HG02623 (cell line): ENCODE results near the gene NDFIP2.

Experiments used
- ATAC-seq: cut with Tn5 transposase; IDR thresholded peaks from one replicate; pipeline ENCODE4 v1.9.1; 2021; ENCODE audit warnings: moderate library complexity; ENCODE audit not compliant: unreplicated experiment

NDFIP2 gene

GRCh38 chr13:79458436-79458835 is 22.5 kb upstream of the NDFIP2 start:
- ATAC-seq = no peak

GRCh38 chr13:79459906-79460305 is 21.0 kb upstream of the NDFIP2 start:
- ATAC-seq = no peak

GRCh38 chr13:79462895-79463294 is 18.1 kb upstream of the NDFIP2 start:
- ATAC-seq = no peak

- no peak for ATAC-seq
Observed at GRCh38 chr13:79463604-79464003, 17.4 kb upstream of the NDFIP2 start.

GRCh38 chr13:79466872-79467271 is 14.1 kb upstream of the NDFIP2 start:
- ATAC-seq = no peak

- ATAC-seq = no peak
Observed at GRCh38 chr13:79468402-79468801, 12.6 kb upstream of the NDFIP2 start.

GRCh38 chr13:79468819-79469218 is 12.1 kb upstream of the NDFIP2 start:
- peak; percentile 59 for ATAC-seq

- no peak for ATAC-seq
Observed at GRCh38 chr13:79469608-79470007, 11.3 kb upstream of the NDFIP2 start.

- ATAC-seq = no peak
Observed at GRCh38 chr13:79470666-79471065, 10.3 kb upstream of the NDFIP2 start.

- no peak for ATAC-seq
Observed at GRCh38 chr13:79475569-79475968, 5.4 kb upstream of the NDFIP2 start.

GRCh38 chr13:79477968-79478367 is 3.0 kb upstream of the NDFIP2 start:
- no peak for ATAC-seq

GRCh38 chr13:79479882-79480281 is 1.1 kb upstream of the NDFIP2 start:
- ATAC-seq = no peak

GRCh38 chr13:79481685-79482052 is 714 bp downstream of the NDFIP2 start:
- ATAC-seq = peak; percentile 16

GRCh38 chr13:79482281-79482970 is 1.5 kb downstream of the NDFIP2 start:
- ATAC-seq = no peak

- no peak for ATAC-seq
Observed at GRCh38 chr13:79483086-79483706, 2.2 kb downstream of the NDFIP2 start.

GRCh38 chr13:79485014-79485811 is 4.3 kb downstream of the NDFIP2 start:
- no peak for ATAC-seq

- no peak for ATAC-seq
Observed at GRCh38 chr13:79486433-79487188, 5.7 kb downstream of the NDFIP2 start.

GRCh38 chr13:79490326-79490725 is 9.4 kb downstream of the NDFIP2 start:
- no peak for ATAC-seq

GRCh38 chr13:79490824-79491223 is 9.9 kb downstream of the NDFIP2 start:
- ATAC-seq = no peak

- ATAC-seq = no peak
Observed at GRCh38 chr13:79491715-79492114, 10.8 kb downstream of the NDFIP2 start.

- no peak for ATAC-seq
Observed at GRCh38 chr13:79492313-79492798, 11.4 kb downstream of the NDFIP2 start.
